Liver (tissue), 3 donors: ENCODE results near the gene PITRM1.

Source experiments
- CTCF ChIP-seq: fragments of 150-350 bp; IDR thresholded peaks from 2 replicates; pipeline ENCODE4 v1.5.1; 2017; ENCODE audit warnings: improper control_type of control experiment, low read depth, low read length; ENCODE audit not compliant: missing input control
- JUND ChIP-seq, 2 donors: IDR thresholded peaks; 2 replicates each; pipeline ENCODE4 v1.6.1; 2016; ENCODE audit warnings: antibody characterized with exemption in 2 of 2
- RAD21 ChIP-seq, 2 donors: IDR thresholded peaks; 2 replicates each; pipeline ENCODE4 v1.6.1; 2016; ENCODE audit warnings: antibody characterized with exemption in 2 of 2, mild to moderate bottlenecking in 2 of 2
- REST ChIP-seq: IDR thresholded peaks from 2 replicates; pipeline ENCODE4 v1.6.1; 2016; ENCODE audit warnings: antibody characterized with exemption, mild to moderate bottlenecking
- TAF1 ChIP-seq: conservative IDR thresholded peaks from 2 replicates; pipeline ENCODE4 v1.6.1; 2016; ENCODE audit warnings: antibody characterized with exemption, mild to moderate bottlenecking
- YY1 ChIP-seq: IDR thresholded peaks from 2 replicates; pipeline ENCODE4 v1.6.1; 2016; ENCODE audit warnings: antibody characterized with exemption, mild to moderate bottlenecking
- donor health status: healthy.
- donor health status: healthy.

- no peak for TF ChIP-seq CTCF
- TF ChIP-seq YY1, result no peak
- no peak for TF ChIP-seq REST
- no peak for TF ChIP-seq TAF1
- TF ChIP-seq JUND (IDR thresholded peaks at IDR 0.05), result no peak
- no peak for TF ChIP-seq RAD21 (IDR thresholded peaks at IDR 0.05)
Observed at GRCh38 chr10:3123571-3124411, 48.8 kb downstream of the PITRM1 start.
